Measurements from ENCODE around the gene KIF5C. TPM values are rescaled to one million over a fixed set of nuclear protein-coding genes. Genes with fewer than 3 reads are reported as not detected.

Gene KIF5C
- polyA plus RNA-seq, 2 donors, result 0.16 to 0.18 TPM

GRCh38 chr2:149064365-149064841 lies 189.4 kb downstream of the KIF5C start:
- no peaks in the 10 kb centered on the region for H3K36me3 ChIP-seq (ENCODE audit: control insufficient read depth in 2 of 2, insufficient read depth in 2 of 2, low read length in 1 of 2)
- 33 to 59% methylated on average over 3 of the region's 3 CpGs for WGBS, 2 donors

GRCh38 chr2:149064856-149065630 lies 190.0 kb downstream of the KIF5C start:
- H3K4me3 ChIP-seq (ENCODE audit: low read depth in 1 of 2, low read length in 2 of 2), result no peak overlapping the region
- 61 to 67% methylated on average over 5 of the region's 5 CpGs for WGBS, 2 donors
- H3K4me1 ChIP-seq (ENCODE audit: control insufficient read depth in 2 of 2, insufficient read depth in 2 of 2, low read length in 1 of 2), result no peaks in the 10 kb centered on the region
- no peak overlapping the region for H3K27ac ChIP-seq (ENCODE audit: low read depth in 2 of 2, low read length in 1 of 2)
- H3K36me3 ChIP-seq (ENCODE audit: control insufficient read depth in 2 of 2, insufficient read depth in 2 of 2, low read length in 1 of 2), result no peaks in the 10 kb centered on the region
- no peaks in the 10 kb centered on the region for H3K9me3 ChIP-seq (ENCODE audit: control insufficient read depth in 2 of 2, insufficient read depth in 1 of 2, low read depth in 1 of 2, low read length in 1 of 2)
- H3K27me3 ChIP-seq (ENCODE audit: control insufficient read depth in 1 of 2, insufficient read depth in 2 of 2, low read length in 2 of 2), result no peaks in the 10 kb centered on the region

More at GRCh38 chr2:149064365-149064841, 189.4 kb downstream of the KIF5C start:
- Histone ChIP-seq H3K9me3 (ENCODE audit: control insufficient read depth in 2 of 2, insufficient read depth in 1 of 2, low read depth in 1 of 2, low read length in 1 of 2) (no peaks in the 10 kb centered on the region), H3K4me1 (ENCODE audit: control insufficient read depth in 2 of 2, insufficient read depth in 2 of 2, low read length in 1 of 2) (no peaks in the 10 kb centered on the region), H3K27me3 (ENCODE audit: control insufficient read depth in 1 of 2, insufficient read depth in 2 of 2, low read length in 2 of 2) (no peaks in the 10 kb centered on the region), H3K4me3 (ENCODE audit: low read depth in 1 of 2, low read length in 2 of 2) (no peak overlapping the region), H3K27ac (ENCODE audit: low read depth in 2 of 2, low read length in 1 of 2) (no peak overlapping the region)

- H3K36me3 ChIP-seq (ENCODE audit: control insufficient read depth in 2 of 2, insufficient read depth in 2 of 2, low read length in 1 of 2), result no peaks in the 10 kb centered on the region
- no peaks in the 10 kb centered on the region for H3K27me3 ChIP-seq (ENCODE audit: control insufficient read depth in 1 of 2, insufficient read depth in 2 of 2, low read length in 2 of 2)
- no peak overlapping the region for H3K27ac ChIP-seq (ENCODE audit: low read depth in 2 of 2, low read length in 1 of 2)
- H3K4me3 ChIP-seq (ENCODE audit: low read depth in 1 of 2, low read length in 2 of 2), result no peak overlapping the region
- no peaks in the 10 kb centered on the region for H3K4me1 ChIP-seq (ENCODE audit: control insufficient read depth in 2 of 2, insufficient read depth in 2 of 2, low read length in 1 of 2)
- WGBS, 2 donors, result 89 to 90% methylated on average over 6 of the region's 6 CpGs
- H3K9me3 ChIP-seq (ENCODE audit: control insufficient read depth in 2 of 2, insufficient read depth in 1 of 2, low read depth in 1 of 2, low read length in 1 of 2), result no peaks in the 10 kb centered on the region
Measured at GRCh38 chr2:149068225-149068995, 193.4 kb downstream of the KIF5C start.

- Histone ChIP-seq H3K4me3 (ENCODE audit: low read depth in 1 of 2, low read length in 2 of 2) (no peak overlapping the region), H3K27ac (ENCODE audit: low read depth in 2 of 2, low read length in 1 of 2) (no peak overlapping the region), H3K27me3 (ENCODE audit: control insufficient read depth in 1 of 2, insufficient read depth in 2 of 2, low read length in 2 of 2) (no peaks in the 10 kb centered on the region), H3K36me3 (ENCODE audit: control insufficient read depth in 2 of 2, insufficient read depth in 2 of 2, low read length in 1 of 2) (no peaks in the 10 kb centered on the region), H3K9me3 (ENCODE audit: control insufficient read depth in 2 of 2, insufficient read depth in 1 of 2, low read depth in 1 of 2, low read length in 1 of 2) (no peaks in the 10 kb centered on the region), H3K4me1 (ENCODE audit: control insufficient read depth in 2 of 2, insufficient read depth in 2 of 2, low read length in 1 of 2) (no peaks in the 10 kb centered on the region)
- 32 to 46% methylated on average over 5 of the region's 5 CpGs for WGBS, 2 donors
Measured at GRCh38 chr2:149068996-149069888, 194.2 kb downstream of the KIF5C start.

GRCh38 chr2:149070681-149071320 lies 195.8 kb downstream of the KIF5C start:
- H3K27me3 ChIP-seq (ENCODE audit: control insufficient read depth in 1 of 2, insufficient read depth in 2 of 2, low read length in 2 of 2), result no peaks in the 10 kb centered on the region
- no peak overlapping the region for H3K27ac ChIP-seq (ENCODE audit: low read depth in 2 of 2, low read length in 1 of 2)
- H3K4me1 ChIP-seq (ENCODE audit: control insufficient read depth in 2 of 2, insufficient read depth in 2 of 2, low read length in 1 of 2), result no peaks in the 10 kb centered on the region
- H3K4me3 ChIP-seq (ENCODE audit: low read depth in 1 of 2, low read length in 2 of 2), result no peak overlapping the region
- 43 to 48% methylated on average over 9 of the region's 9 CpGs for WGBS, 2 donors
- H3K9me3 ChIP-seq (ENCODE audit: control insufficient read depth in 2 of 2, insufficient read depth in 1 of 2, low read depth in 1 of 2, low read length in 1 of 2), result no peaks in the 10 kb centered on the region
- no peaks in the 10 kb centered on the region for H3K36me3 ChIP-seq (ENCODE audit: control insufficient read depth in 2 of 2, insufficient read depth in 2 of 2, low read length in 1 of 2)

GRCh38 chr2:149075105-149075504 lies 200.1 kb downstream of the KIF5C start:
- WGBS, 2 donors, result 36 to 50% methylated on average over 2 of the region's 2 CpGs

GRCh38 chr2:149075853-149076252 lies 200.8 kb downstream of the KIF5C start:
- no peaks in the 10 kb centered on the region for H3K27me3 ChIP-seq (ENCODE audit: control insufficient read depth in 1 of 2, insufficient read depth in 2 of 2, low read length in 2 of 2)
- no peaks in the 10 kb centered on the region for H3K4me1 ChIP-seq (ENCODE audit: control insufficient read depth in 2 of 2, insufficient read depth in 2 of 2, low read length in 1 of 2)
- no peaks in the 10 kb centered on the region for H3K9me3 ChIP-seq (ENCODE audit: control insufficient read depth in 2 of 2, insufficient read depth in 1 of 2, low read depth in 1 of 2, low read length in 1 of 2)
- H3K27ac ChIP-seq (ENCODE audit: low read depth in 2 of 2, low read length in 1 of 2), result no peak overlapping the region
- H3K4me3 ChIP-seq (ENCODE audit: low read depth in 1 of 2, low read length in 2 of 2), result no peak overlapping the region
- no peaks in the 10 kb centered on the region for H3K36me3 ChIP-seq (ENCODE audit: control insufficient read depth in 2 of 2, insufficient read depth in 2 of 2, low read length in 1 of 2)
- WGBS, 2 donors, result 34 to 48% methylated on average over 10 of the region's 10 CpGs

More at GRCh38 chr2:149075105-149075504, 200.1 kb downstream of the KIF5C start:
- H3K4me3 ChIP-seq (ENCODE audit: low read depth in 1 of 2, low read length in 2 of 2), result no peak overlapping the region
- H3K36me3 ChIP-seq (ENCODE audit: control insufficient read depth in 2 of 2, insufficient read depth in 2 of 2, low read length in 1 of 2), result no peaks in the 10 kb centered on the region
- H3K9me3 ChIP-seq (ENCODE audit: control insufficient read depth in 2 of 2, insufficient read depth in 1 of 2, low read depth in 1 of 2, low read length in 1 of 2), result no peaks in the 10 kb centered on the region
- no peaks in the 10 kb centered on the region for H3K4me1 ChIP-seq (ENCODE audit: control insufficient read depth in 2 of 2, insufficient read depth in 2 of 2, low read length in 1 of 2)
- no peak overlapping the region for H3K27ac ChIP-seq (ENCODE audit: low read depth in 2 of 2, low read length in 1 of 2)
- H3K27me3 ChIP-seq (ENCODE audit: control insufficient read depth in 1 of 2, insufficient read depth in 2 of 2, low read length in 2 of 2), result no peaks in the 10 kb centered on the region

Measured in esophagus (tissue), 2 donors.